Activated T-cell treated with anti-CD3 and anti-CD28 coated beads, Interleukin-2, amount 50 U/mL, for 72 hours (primary cell): ENCODE measurements around the gene PCBP3. TPM values are rescaled to one million over a fixed set of nuclear protein-coding genes. Genes with fewer than 3 reads are reported as not detected.

Experiments
- total RNA-seq, 2 donors: library from RNA; stranded (reverse); gene quantifications; one replicate each; pipeline ENCODE4 v1.2.3, GENCODE V29; 2022

PCBP3 gene
- total RNA-seq, 2 donors from 2014 or later = 20.2 to 24.1 TPM

Other genes with a start within 250 kb of the PCBP3 start
- 1 to 10 TPM; 4.9 to 7.5 TPM for gene COL18A1, start 238.6 kb upstream of the PCBP3 start, total RNA-seq
- 10 to 100 TPM; 30.4 to 40.1 TPM for gene SLC19A1, start 101.3 kb upstream of the PCBP3 start, total RNA-seq